IMR-90 (cell line): Measurements from ENCODE around the gene ANKRD40CL. TPM values are rescaled to one million over a fixed set of nuclear protein-coding genes. Genes with fewer than 3 reads are reported as not detected.
"Not testable (repeated sequence)": the region's sequence is repeated elsewhere in the genome, so short reads cannot be mapped to it uniquely, and the experiment has no call there.

Source experiments
- ATAC-seq: fragments of 200-7000 bp; cut with Tn5 transposase; 2 replicates; pipeline ENCODE4 v1.9.1; 2020; ENCODE audit warnings: low read depth, mild to moderate bottlenecking, moderate library complexity
- BruUV-seq: library from RNA; stranded (reverse); fragments of 400-500 nt; replicated peaks from 2 replicates; lab custom pipeline; 2021; lab: Mats Ljungman, UMichigan
- CTCF ChIA-PET: fragments of 300-600 bp; formaldehyde crosslinking; extraction: SDS; loops from one replicate; lab custom pipeline; 2021; ENCODE audit warnings: antibody characterized with exemption; lab: Yijun Ruan, JAX
- POLR2A ChIA-PET: fragments of 300-600 bp; sonication (Branson Sonifier 250); formaldehyde crosslinking; loops from one replicate; lab custom pipeline; 2022; ENCODE audit warnings: antibody characterized with exemption; ENCODE audit not compliant: unreplicated experiment; lab: Charles Lee
- DNase-seq: peaks from one replicate; pipeline ENCODE4 v3.0.0; 2013
- H2AFZ ChIP-seq: replicated peaks from 2 replicates; pipeline ENCODE3; 2013; ENCODE audit warnings: low read length, mild to moderate bottlenecking; ENCODE audit not compliant: poor library complexity
- H2AK5ac ChIP-seq: 2 replicates; pipeline ENCODE4 v1.6.1; 2013; ENCODE audit warnings: low read depth, low read length, inconsistent platforms
- H2AK9ac ChIP-seq: replicated peaks from 2 replicates; pipeline ENCODE3; 2013; ENCODE audit warnings: mild to moderate bottlenecking, low read depth, low read length, moderate library complexity; ENCODE audit not compliant: poor library complexity
- H2BK120ac ChIP-seq: 2 replicates; pipeline ENCODE4 v1.6.1; 2013; ENCODE audit warnings: low read depth, low read length, inconsistent platforms
- H2BK15ac ChIP-seq: 3 replicates; pipeline ENCODE4 v1.6.1; 2013; ENCODE audit warnings: low read depth, low read length, inconsistent platforms
- H2BK20ac ChIP-seq: 2 replicates; pipeline ENCODE4 v1.6.1; 2013; ENCODE audit warnings: low read depth, mild to moderate bottlenecking, inconsistent platforms, low read length, moderate library complexity
- H2BK5ac ChIP-seq: 2 replicates; pipeline ENCODE4 v1.6.1; 2013; ENCODE audit warnings: mild to moderate bottlenecking, low read depth, low read length, inconsistent platforms; ENCODE audit not compliant: poor library complexity, severe bottlenecking
- H3K14ac ChIP-seq: replicated peaks from 2 replicates; pipeline ENCODE4 v1.6.1; 2013; ENCODE audit warnings: low read depth, low read length, inconsistent platforms
- H3K18ac ChIP-seq: 2 replicates; pipeline ENCODE4 v1.6.1; 2013; ENCODE audit warnings: low read depth, low read length, control low read depth
- H3K23ac ChIP-seq: 2 replicates; pipeline ENCODE4 v1.6.1; 2013; ENCODE audit warnings: low read depth, low read length, inconsistent platforms
- H3K27ac ChIP-seq: 2 replicates; pipeline ENCODE4 v1.5.1; 2013; ENCODE audit warnings: mild to moderate bottlenecking, control low read depth, low read length; ENCODE audit not compliant: insufficient read depth
- H3K27me3 ChIP-seq: 2 replicates; pipeline ENCODE4 v1.6.1; 2013; ENCODE audit warnings: low read length; ENCODE audit not compliant: control insufficient read depth, insufficient read depth
- H3K36me3 ChIP-seq: 2 replicates; pipeline ENCODE4 v1.6.1; 2013; ENCODE audit warnings: low read length, mixed read lengths; ENCODE audit not compliant: control insufficient read depth, insufficient read depth
- H3K4ac ChIP-seq: 2 replicates; pipeline ENCODE4 v1.6.1; 2013; ENCODE audit warnings: low read depth, low read length, inconsistent platforms
- H3K4me1 ChIP-seq: 2 replicates; pipeline ENCODE4 v1.6.1; 2013; ENCODE audit warnings: low read length, mixed read lengths; ENCODE audit not compliant: control insufficient read depth, insufficient read depth
- H3K4me2 ChIP-seq: 2 replicates; pipeline ENCODE4 v1.6.1; 2013; ENCODE audit warnings: low read depth, mild to moderate bottlenecking, control low read depth, low read length, moderate library complexity
- H3K4me3 ChIP-seq: 2 replicates; pipeline ENCODE4 v1.5.1; 2013; ENCODE audit warnings: low read depth, mild to moderate bottlenecking, control low read depth, low read length, moderate library complexity; ENCODE audit not compliant: insufficient read depth
- H3K56ac ChIP-seq: 2 replicates; pipeline ENCODE4 v1.6.1; 2013; ENCODE audit warnings: low read length, inconsistent platforms; ENCODE audit not compliant: insufficient read depth; ENCODE audit errors: extremely low read depth
- H3K79me1 ChIP-seq, 2 experiments: 2 replicates each; pipeline ENCODE4 v1.6.1; 2013; ENCODE audit warnings: low read length in 2 of 2, inconsistent platforms in 1 of 2, low read depth in 1 of 2
- H3K9ac ChIP-seq: 2 replicates; pipeline ENCODE4 v1.6.1; 2013; ENCODE audit warnings: low read depth, low read length, control low read depth
- H3K9me1 ChIP-seq: 2 replicates; pipeline ENCODE4 v1.6.1; 2013; ENCODE audit warnings: low read length, inconsistent platforms; ENCODE audit not compliant: insufficient read depth
- H3K9me3 ChIP-seq: 2 replicates; pipeline ENCODE4 v1.6.1; 2013; ENCODE audit warnings: low read length; ENCODE audit not compliant: control insufficient read depth, insufficient read depth
- H4K20me1 ChIP-seq: 2 replicates; pipeline ENCODE4 v1.6.1; 2013; ENCODE audit warnings: low read length, inconsistent platforms; ENCODE audit not compliant: insufficient read depth
- H4K5ac ChIP-seq: 2 replicates; pipeline ENCODE4 v1.6.1; 2013; ENCODE audit warnings: mild to moderate bottlenecking, low read depth, low read length, control low read depth
- H4K8ac ChIP-seq, 2 experiments: 2 replicates each; pipeline ENCODE4 v1.6.1; 2013; ENCODE audit warnings: low read depth in 2 of 2, low read length in 2 of 2, control low read depth in 1 of 2, inconsistent platforms in 1 of 2
- H4K91ac ChIP-seq: 2 replicates; pipeline ENCODE4 v1.6.1; 2013; ENCODE audit warnings: low read depth, low read length, inconsistent platforms; ENCODE audit not compliant: insufficient read depth
- CEBPB ChIP-seq: IDR thresholded peaks from 2 replicates; pipeline ENCODE4 v1.6.1; 2012; ENCODE audit warnings: low read depth, low read length, improper control_type of control experiment
- WGBS, 2 experiments: methylation state at CpG; one replicate each; pipeline versions ENCODE4 v1.1.5 to v1.1.7; 2013; ENCODE audit warnings: missing lambda C conversion rate in 2 of 2; ENCODE audit not compliant: insufficient read length in 1 of 2; ENCODE audit errors: extremely low coverage in 2 of 2; 5-methylcytosine and 5-hydroxymethylcytosine counted together
- dilution Hi-C: fragments of 300-500 bp; cut with HindIII; formaldehyde crosslinking; loops from one replicate; pipeline ENCODE4 v1.14.3; 2018; ENCODE audit warnings: low sequenced_read_pairs; ENCODE audit not compliant: unreplicated experiment
- in situ Hi-C: fragments of 300-500 bp; cut with MboI; formaldehyde crosslinking; loops from 3 replicates; pipeline ENCODE4 v1.14.3; 2019; ENCODE audit warnings: low sequenced_read_pairs, inconsistent platforms, mixed read lengths
- intact Hi-C: fragments of 100-400 bp; cut with micrococcal nuclease; formaldehyde crosslinking; loops from 2 replicates; pipeline ENCODE4 v1.10.0; 2022
- polyA plus RNA-seq, 3 experiments: library from polyadenylated mRNA; depleted of rRNA; stranded (reverse); fragments of >200 nt; gene quantifications; 2 replicates each; pipeline ENCODE4 v1.2.3, GENCODE V29; 2012; ENCODE audit warnings: low replicate concordance in 1 of 3
- total RNA-seq: library from RNA; depleted of rRNA; stranded (reverse); fragments of >200 nt; gene quantifications from 2 replicates; pipeline ENCODE4 v1.2.3, GENCODE V29; 2012

ANKRD40CL gene
- total and polyA plus RNA-seq, 2 of the 4 experiments (the other 2 are of a cell fraction): not detected

DNA sequence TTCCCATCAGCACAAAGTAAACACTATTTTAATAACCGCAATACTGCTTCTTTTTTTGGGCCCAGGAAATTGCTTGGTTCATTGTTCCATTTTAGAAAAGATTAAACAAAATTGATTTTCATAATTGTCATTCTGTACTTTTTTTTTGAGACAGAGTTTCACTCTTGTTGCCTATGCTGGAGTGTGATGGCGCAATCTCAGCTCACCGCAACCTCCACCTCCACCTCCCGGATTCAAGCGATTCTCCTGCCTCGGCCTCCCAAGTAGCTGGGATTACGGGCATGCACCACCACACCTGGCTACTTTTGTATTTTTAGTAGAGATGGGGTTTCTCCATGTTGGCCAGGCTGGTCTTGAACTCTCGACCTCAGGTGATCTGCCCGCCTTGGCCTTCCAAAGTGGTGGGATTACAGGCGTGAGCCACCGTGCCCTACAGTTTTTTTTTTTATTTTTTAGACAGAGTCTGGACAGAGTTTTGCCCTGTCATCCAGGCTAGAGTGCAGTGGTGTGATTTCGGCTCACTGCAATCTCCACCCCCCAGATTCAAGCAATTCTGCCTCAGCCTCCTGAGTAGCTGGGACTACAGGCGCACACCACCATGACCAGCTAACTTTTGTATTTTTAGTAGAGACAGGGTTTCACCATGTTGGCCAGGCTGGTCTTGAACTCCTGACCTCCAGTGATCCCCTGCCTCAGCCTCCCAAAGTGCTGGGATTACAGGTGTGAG lies 37.6 kb upstream of the ANKRD40CL start:
- H2AFZ ChIP-seq, H3K9me1 ChIP-seq, intact Hi-C loops, H2AK5ac ChIP-seq, H4K8ac ChIP-seq, H3K36me3 ChIP-seq, H3K23ac ChIP-seq, H3K9ac ChIP-seq, H2AK9ac ChIP-seq, DNase-seq, H4K91ac ChIP-seq, H4K5ac ChIP-seq, H4K20me1 ChIP-seq, H3K4me3 ChIP-seq, H3K56ac ChIP-seq, H3K9me3 ChIP-seq, dilution Hi-C loops, in situ Hi-C loops, H3K4ac ChIP-seq, H3K79me1 ChIP-seq, H2BK120ac ChIP-seq, H2BK20ac ChIP-seq, H3K27ac ChIP-seq, H3K18ac ChIP-seq, CTCF ChIA-PET, BruUV-seq, H3K4me2 ChIP-seq, ATAC-seq, H2BK5ac ChIP-seq, H2BK15ac ChIP-seq, H3K4me1 ChIP-seq, POLR2A ChIA-PET, H3K14ac ChIP-seq: not testable (repeated sequence)
- peaks cover 18% of the 10 kb centered on the region for H3K27me3 ChIP-seq
- TF ChIP-seq CEBPB: peak; percentile 17; the same call in 1 of the 2 replicates
- WGBS, 2 experiments: no CpG with 5 or more reads among the region's 13 CpGs
